K562 (cell line): ENCODE results near the gene PAN2. TPM values are rescaled to one million over a fixed set of nuclear protein-coding genes. Genes with fewer than 3 reads are reported as not detected.

ENCODE experiments used
- BRD9 ChIP-seq: fragments of 450-650 bp; IDR thresholded peaks from 2 replicates; pipeline ENCODE4 v1.6.1; 2018; ENCODE audit warnings: low read depth; ENCODE audit not compliant: partially characterized antibody
- CBFB ChIP-seq: sonication (generic); formaldehyde crosslinking; IDR thresholded peaks from 2 replicates; pipeline ENCODE4 v1.4.0; 2020; ENCODE audit warnings: mild to moderate bottlenecking, missing genetic modification reagents
- CHD1 ChIP-seq: fragments of 200-600 bp; sonication (generic); IDR thresholded peaks from one replicate; pipeline ENCODE4 v1.6.1; 2012; ENCODE audit warnings: mild to moderate bottlenecking, moderate library complexity, low read length, inconsistent platforms
- ILK ChIP-seq: fragments of 450-650 bp; IDR thresholded peaks from 2 replicates; pipeline ENCODE4 v1.6.1; 2016; ENCODE audit warnings: missing genetic modification characterization, low read depth, mild to moderate bottlenecking, missing compliant biosample characterization, moderate library complexity, borderline replicate concordance
- SP2 ChIP-seq: IDR thresholded peaks from 2 replicates; pipeline ENCODE4 v1.6.1; 2011; ENCODE audit warnings: mild to moderate bottlenecking, low read depth, low read length, moderate library complexity; ENCODE audit not compliant: poor library complexity, severe bottlenecking; ENCODE audit errors: extremely low read depth
- ZEB2 ChIP-seq: fragments of 450-650 bp; IDR thresholded peaks from 2 replicates; pipeline ENCODE4 v1.6.1; 2016
- ZNF143 ChIP-seq: sonication (generic); formaldehyde crosslinking; IDR thresholded peaks from 2 replicates; pipeline ENCODE4 v1.9.0; 2022; ENCODE audit warnings: mild to moderate bottlenecking, missing genetic modification reagents
- ZNF785 ChIP-seq: fragments of 250-450 bp; sonication (Bioruptor Pico); IDR thresholded peaks from 2 replicates; pipeline ENCODE4 v1.4.0; 2020; ENCODE audit warnings: mild to moderate bottlenecking
- polyA plus RNA-seq, 8 experiments: library from polyadenylated mRNA; depleted of rRNA in 4 of 8; stranded (reverse) in 5 of 8; unstranded in 3 of 8; fragments of >200 nt; fragmentation: Nextera tagmentation in 2 of 8; fragmentation: Illumina TruSeq in 1 of 8; extraction: Ambion mirVana in 2 of 8; extraction: Trizol in 1 of 8; gene quantifications; 2 replicates each; pipeline versions ENCODE4 v1.2.1 to v1.2.3, GENCODE V29; 2011 to 2014; ENCODE audit warnings: inconsistent platforms in 1 of 8, missing spikeins in 1 of 8
- total RNA-seq, 7 experiments: library from RNA; depleted of rRNA in 6 of 7; stranded (reverse); fragments of >200 nt in 6 of 7; fragmentation: Illumina TruSeq in 2 of 7; extraction: Trizol in 2 of 7; gene quantifications; 2 replicates each; pipeline versions ENCODE4 v1.2.1 to v1.2.3, GENCODE V29; 2011 to 2021; ENCODE audit warnings: low replicate concordance in 1 of 7
- TF ChIP-seq, protein P1 (sequence below): fragments of 450-650 bp; IDR thresholded peaks from 2 replicates; pipeline ENCODE4 v1.6.1; 2016

PAN2 gene
- total and polyA plus RNA-seq, 9 of the 15 experiments (the other 6 are each of a cell fraction or from before 2014, with no cell fraction given): 15.0 to 66.1 (median 25.9) TPM

DNA sequence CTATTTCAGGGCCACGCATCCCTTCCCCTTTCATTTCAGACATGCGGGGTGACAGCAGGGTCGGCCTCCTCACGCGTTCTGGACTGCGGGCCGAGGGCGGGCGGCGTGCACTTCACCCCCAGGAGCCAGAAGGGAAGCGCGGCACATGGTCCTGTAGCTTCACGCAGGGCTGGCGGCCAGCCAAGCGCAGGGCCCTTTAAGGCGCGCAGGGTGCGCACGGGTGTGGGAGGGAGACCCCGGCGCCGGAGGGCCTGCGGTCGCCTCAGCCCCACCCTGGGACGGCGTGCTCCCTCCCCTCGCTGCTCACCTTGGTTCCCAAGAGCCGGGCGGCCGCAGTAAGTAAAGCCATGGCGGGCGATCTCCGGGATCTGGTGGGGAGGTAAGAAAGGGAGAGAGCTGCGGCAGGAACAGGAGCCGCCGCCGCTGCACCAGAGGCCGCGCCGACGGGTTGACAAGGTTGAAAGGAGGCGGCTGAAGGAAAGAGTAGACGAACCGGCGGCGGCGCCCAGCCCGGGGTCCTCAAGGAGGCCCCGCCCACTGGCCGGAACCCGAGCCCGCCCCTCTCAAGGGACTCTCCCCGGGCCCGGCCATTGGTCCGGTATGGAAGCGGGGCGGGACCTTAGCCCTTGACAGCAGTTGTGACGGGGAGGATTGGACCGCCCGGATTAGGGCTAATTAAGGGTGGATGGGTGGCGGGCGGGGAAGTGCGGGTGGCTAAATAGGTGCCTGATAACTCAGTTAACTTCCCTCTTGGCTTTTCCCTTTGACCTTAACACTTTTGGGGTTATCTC is 33.8 kb downstream of the PAN2 start, which contains the start of gene CS (continued):
- TF ChIP-seq, protein P1, sequence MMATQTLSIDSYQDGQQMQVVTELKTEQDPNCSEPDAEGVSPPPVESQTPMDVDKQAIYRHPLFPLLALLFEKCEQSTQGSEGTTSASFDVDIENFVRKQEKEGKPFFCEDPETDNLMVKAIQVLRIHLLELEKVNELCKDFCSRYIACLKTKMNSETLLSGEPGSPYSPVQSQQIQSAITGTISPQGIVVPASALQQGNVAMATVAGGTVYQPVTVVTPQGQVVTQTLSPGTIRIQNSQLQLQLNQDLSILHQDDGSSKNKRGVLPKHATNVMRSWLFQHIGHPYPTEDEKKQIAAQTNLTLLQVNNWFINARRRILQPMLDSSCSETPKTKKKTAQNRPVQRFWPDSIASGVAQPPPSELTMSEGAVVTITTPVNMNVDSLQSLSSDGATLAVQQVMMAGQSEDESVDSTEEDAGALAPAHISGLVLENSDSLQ: peak; percentile 97
- 0 out of 2 replicates have a peak, but pooled peaks have one; percentile 15 for TF ChIP-seq ZEB2
- peak; percentile 89; the same call in 1 of the 2 replicates for TF ChIP-seq CBFB (CRISPR knock-in tag)
- TF ChIP-seq SP2: peak; percentile 71
- 0 out of 2 replicates have a peak, but pooled peaks have one; percentile 25 for TF ChIP-seq ZNF143 (CRISPR knock-in tag)
- peak; percentile 64 for TF ChIP-seq CHD1
- no peak for TF ChIP-seq ZNF785 (CRISPR knock-in tag)
- TF ChIP-seq BRD9: no peak
- TF ChIP-seq ILK (tag): no peak
- TF ChIP-seq, all 486 proteins: peak for 127
